ENCODE results near the gene FOXP2. TPM values are rescaled to one million over a fixed set of nuclear protein-coding genes. Genes with fewer than 3 reads are reported as not detected.
A peak's percentile ranks its signal among the peaks of the same experiment; 100 is the strongest.
"Not testable (repeated sequence)": the region's sequence is repeated elsewhere in the genome, so short reads cannot be mapped to it uniquely, and the experiment has no call there.

The FOXP2 gene
- total and polyA plus RNA-seq, 2 donors (not counting 3 experiments of a cell fraction or from before 2014, with no cell fraction given): 0.37 to 2.7 TPM

GRCh38 chr7:114488696-114489095, 74.1 kb downstream of the FOXP2 start:
- no peak for FAIRE-seq

GRCh38 chr7:114497491-114497890, 82.9 kb downstream of the FOXP2 start:
- H3K4me3 ChIP-seq (replicated peaks in 1 of 3; ENCODE audit: insufficient read depth in 1 of 3, low read depth in 1 of 3, low read length in 3 of 3); H3K27ac ChIP-seq (ENCODE audit: insufficient read depth, low read depth, low read length); H2AFZ ChIP-seq (ENCODE audit: low read depth, low read length); H3K79me2 ChIP-seq (ENCODE audit: control insufficient read depth, insufficient read depth, low read length); H3K4me2 ChIP-seq (ENCODE audit: insufficient read depth, low read length); intact Hi-C loops (cut with micrococcal nuclease); H3K36me3 ChIP-seq (ENCODE audit: control insufficient read depth in 2 of 2, extremely low read depth in 1 of 2, insufficient read depth in 2 of 2, low read length in 2 of 2); POLR2A ChIA-PET; H3K9me3 ChIP-seq (replicated peaks; ENCODE audit: control insufficient read depth, insufficient read depth, low read length); FAIRE-seq; H3K9ac ChIP-seq (replicated peaks; ENCODE audit: extremely low read depth, insufficient read depth, low read length); H4K20me1 ChIP-seq (replicated peaks; ENCODE audit: control insufficient read depth, extremely low read depth, insufficient read depth, low read length); DNase-seq (ENCODE audit: low read depth, low spot score); H3K27me3 ChIP-seq (ENCODE audit: control insufficient read depth in 2 of 2, insufficient read depth in 2 of 2, low read length in 2 of 2); H3K9me1 ChIP-seq (replicated peaks; ENCODE audit: control insufficient read depth, extremely low read depth, insufficient read depth, low read length); dilution Hi-C loops (cut with MboI; ENCODE audit: extremely low pct_ligation_motif_present, low sequenced_read_pairs); H3K4me1 ChIP-seq (ENCODE audit: control insufficient read depth, extremely low read depth, insufficient read depth, low read length); BruUV-seq (replicated peaks): not testable (repeated sequence)
- CTCF ChIA-PET: interaction anchor here (0.7 kb wide), 1 partner anchor 71 kb away, joined by 3 read pairs; no protein-coding TSS in a partner anchor

More at GRCh38 chr7:114488696-114489095, 74.1 kb downstream of the FOXP2 start:
- BruUV-seq (replicated peaks): no TSS peak
- Histone ChIP-seq H3K4me2 (ENCODE audit: insufficient read depth, low read length) (peak overlapping the region; percentile 88), H3K4me1 (ENCODE audit: control insufficient read depth, extremely low read depth, insufficient read depth, low read length) (peaks cover 11% of the 10 kb centered on the region), H4K20me1 (replicated peaks; ENCODE audit: control insufficient read depth, extremely low read depth, insufficient read depth, low read length) (no peaks in the 10 kb centered on the region), H3K9me3 (replicated peaks; ENCODE audit: control insufficient read depth, insufficient read depth, low read length) (no peaks in the 10 kb centered on the region), H3K36me3 (ENCODE audit: control insufficient read depth in 2 of 2, extremely low read depth in 1 of 2, insufficient read depth in 2 of 2, low read length in 2 of 2) (no peaks in the 10 kb centered on the region), H3K9ac (replicated peaks; ENCODE audit: extremely low read depth, insufficient read depth, low read length) (no peak overlapping the region), H3K27ac (ENCODE audit: insufficient read depth, low read depth, low read length) (no peak overlapping the region), H3K4me3 (replicated peaks in 1 of 3; ENCODE audit: insufficient read depth in 1 of 3, low read depth in 1 of 3, low read length in 3 of 3) (no peak overlapping the region), H3K27me3 (ENCODE audit: control insufficient read depth in 2 of 2, insufficient read depth in 2 of 2, low read length in 2 of 2) (no peaks in the 10 kb centered on the region), H3K9me1 (replicated peaks; ENCODE audit: control insufficient read depth, extremely low read depth, insufficient read depth, low read length) (no peaks in the 10 kb centered on the region), H3K79me2 (ENCODE audit: control insufficient read depth, insufficient read depth, low read length) (no peaks in the 10 kb centered on the region), H2AFZ (ENCODE audit: low read depth, low read length) (no peak overlapping the region)
- CTCF ChIA-PET: interaction anchor here (1.0 to 1.4 kb wide), 7 partner anchors 10 to 62 kb away, joined by 3 to 5 read pairs (median 3); no protein-coding TSS in a partner anchor
- DNase-seq (ENCODE audit: low read depth, low spot score): peak; percentile 46
- TF ChIP-seq CTCF (IDR thresholded peaks at IDR 0.05; ENCODE audit: extremely low read depth in 1 of 2, insufficient read depth in 1 of 2, low read depth in 1 of 2, low read length in 2 of 2): no peak
- TF ChIP-seq EZH2 (IDR thresholded peaks at IDR 0.05; ENCODE audit: borderline replicate concordance, low read depth, low read length, severe bottlenecking): no peak
- TF ChIP-seq POLR2AphosphoS5 (IDR thresholded peaks at IDR 0.05; ENCODE audit: insufficient read depth, low read depth, low read length): no peak
- TF ChIP-seq MAX (IDR thresholded peaks at IDR 0.05; ENCODE audit: insufficient read depth, insufficient read length): no peak
- no peak for TF ChIP-seq JUN (IDR thresholded peaks at IDR 0.05; ENCODE audit: borderline replicate concordance, insufficient read depth, insufficient read length, low read depth)
- dilution Hi-C loops (cut with MboI; ENCODE audit: extremely low pct_ligation_motif_present, low sequenced_read_pairs): no loop called here
- POLR2A ChIA-PET: no interaction called here
- intact Hi-C loops (cut with micrococcal nuclease): loop anchor here (2.0 kb wide), 1 partner anchor 14 kb away; no protein-coding TSS in a partner anchor

All from endothelial cell of umbilical vein (primary cell).